Superior temporal gyrus (tissue), 1 donor: ENCODE measurements around the gene RMND5A.

ENCODE experiments used
- DNase-seq: peaks from one replicate; pipeline ENCODE4 v3.0.0-alpha.2; 2016; ENCODE audit errors: extremely low spot score

RMND5A gene

GRCh38 chr2:86765310-86765695 lies 45.2 kb downstream of the RMND5A start:
- DNase-seq: no peak

DNA sequence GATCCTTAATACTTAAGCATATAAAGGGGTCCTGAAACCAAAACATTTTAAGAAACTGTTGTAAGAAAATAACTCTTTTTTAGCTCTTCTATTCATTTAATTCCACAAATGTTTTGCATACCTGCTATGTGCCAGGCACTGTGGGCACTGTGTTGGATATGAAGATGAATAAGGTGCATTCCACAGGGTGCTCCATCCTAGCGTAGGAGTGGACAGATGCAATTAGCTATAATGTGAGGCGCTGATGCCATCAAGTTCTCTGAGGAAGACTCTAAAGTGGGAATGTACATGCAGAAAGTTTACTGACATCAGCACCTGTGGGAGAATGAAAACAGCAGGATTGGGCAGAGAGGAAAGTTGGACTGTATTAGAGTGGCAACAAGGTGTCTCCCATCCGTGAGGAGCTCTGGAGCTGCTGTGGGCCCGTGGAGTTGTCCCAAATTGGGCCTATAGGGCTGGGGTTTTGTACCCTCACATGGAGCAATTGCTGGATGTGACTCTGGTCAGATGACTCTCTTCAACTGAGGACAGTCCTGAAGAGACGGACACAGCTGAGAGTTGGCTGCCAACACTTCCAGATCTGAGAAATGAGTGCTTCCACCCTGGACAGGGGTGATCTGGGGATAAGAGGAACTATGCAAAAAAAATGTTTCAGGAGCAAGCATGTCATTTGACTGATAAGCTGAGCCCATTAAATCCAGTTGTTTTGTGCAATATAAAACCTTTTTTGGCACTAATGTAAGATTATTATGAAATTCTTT lies 48.3 kb downstream of the RMND5A start:
- DNase-seq: no peak

- no peak for DNase-seq
Measured at GRCh38 chr2:86769838-86770237, 49.7 kb downstream of the RMND5A start.

DNA sequence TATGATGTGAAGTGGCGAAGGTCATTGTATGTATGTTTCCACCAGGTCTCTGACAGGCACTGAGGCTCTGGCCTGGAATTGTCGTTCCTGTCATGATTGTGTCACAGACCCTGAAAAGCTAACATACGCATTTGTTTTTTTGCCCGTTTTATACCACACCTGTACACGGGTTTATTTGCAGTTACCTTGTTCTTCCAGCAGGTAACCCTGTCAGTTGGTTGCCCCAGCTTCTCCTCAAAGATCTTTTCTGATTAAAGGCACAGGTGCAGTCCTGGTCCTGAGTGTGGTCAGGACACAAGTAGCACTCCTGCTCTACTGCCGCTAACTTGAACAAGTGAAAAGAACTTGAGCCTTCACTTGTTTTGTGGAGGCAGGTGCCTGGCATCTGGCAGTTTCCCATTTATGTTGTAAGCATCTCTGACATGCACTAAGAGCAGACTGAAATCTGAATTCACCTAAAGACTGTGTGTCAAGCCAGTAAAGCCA lies 50.8 kb downstream of the RMND5A start:
- DNase-seq: no peak

GRCh38 chr2:86772611-86773010 lies 52.5 kb downstream of the RMND5A start:
- no peak for DNase-seq

DNA sequence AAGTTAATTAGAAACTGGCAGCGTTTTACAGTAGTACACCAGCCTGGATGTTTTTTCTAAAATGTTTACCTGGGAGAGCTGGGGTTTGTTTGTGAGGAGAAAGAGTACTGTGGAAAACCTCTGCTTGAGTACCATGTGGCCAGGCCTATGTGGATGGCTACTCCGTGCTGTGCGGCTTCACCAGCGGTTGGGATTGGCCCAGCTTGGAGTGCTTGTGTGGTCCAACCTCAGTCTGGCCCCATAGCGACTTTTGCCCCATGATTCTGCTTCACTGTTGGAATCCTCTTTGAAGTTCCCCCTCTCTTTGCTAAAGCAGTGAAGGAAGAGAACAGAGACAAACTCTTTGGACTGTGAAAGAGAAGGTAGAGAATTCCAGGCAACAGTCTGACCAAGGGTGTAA lies 54.8 kb downstream of the RMND5A start:
- no peak for DNase-seq

- no peak for DNase-seq
Measured at GRCh38 chr2:86775338-86775737, 55.2 kb downstream of the RMND5A start.

GRCh38 chr2:86776532-86776931 lies 56.4 kb downstream of the RMND5A start:
- DNase-seq: no peak

DNA sequence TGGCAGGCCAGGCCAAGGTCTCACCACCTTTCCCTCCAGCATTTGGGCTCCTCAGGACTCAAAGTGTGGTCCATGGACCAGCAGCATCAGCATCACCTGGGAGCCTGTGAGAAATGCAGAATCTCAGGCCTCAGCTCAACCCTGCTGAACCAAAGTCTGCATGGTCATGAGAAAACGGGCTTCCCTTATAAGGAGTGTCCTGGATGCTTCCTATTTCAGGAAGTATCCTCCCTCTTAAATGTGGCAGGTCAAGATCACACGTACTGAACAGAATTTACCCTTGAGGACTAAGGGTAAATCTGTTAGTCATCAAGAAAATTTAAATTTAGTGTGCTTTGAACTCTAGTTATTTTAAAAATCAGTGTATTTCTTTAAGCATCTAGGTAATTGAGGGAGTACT lies 58.9 kb downstream of the RMND5A start:
- no peak for DNase-seq

GRCh38 chr2:86779971-86780370 lies 59.9 kb downstream of the RMND5A start:
- no peak for DNase-seq

DNA sequence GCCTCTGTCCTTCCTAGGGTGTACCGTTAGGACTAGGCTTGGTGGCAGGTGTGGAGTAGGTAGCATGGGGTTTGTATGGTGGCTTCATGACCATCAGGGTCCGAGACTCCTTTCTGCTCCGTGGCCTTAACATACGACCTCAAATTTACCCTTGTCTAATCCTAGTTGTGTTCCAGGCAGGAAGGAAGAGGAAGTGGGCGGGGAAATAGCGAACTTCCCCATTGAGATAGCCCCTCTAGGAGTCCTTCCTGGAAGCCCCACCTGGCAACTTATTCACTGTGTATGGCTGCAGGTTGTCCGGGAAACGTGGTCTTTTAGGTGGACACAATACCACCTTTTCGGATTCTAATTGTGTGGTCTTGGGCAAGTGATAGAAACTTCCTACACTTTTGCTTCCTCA lies 61.3 kb downstream of the RMND5A start:
- no peak for DNase-seq

GRCh38 chr2:86782748-86783147 lies 62.7 kb downstream of the RMND5A start:
- DNase-seq: no peak

DNA sequence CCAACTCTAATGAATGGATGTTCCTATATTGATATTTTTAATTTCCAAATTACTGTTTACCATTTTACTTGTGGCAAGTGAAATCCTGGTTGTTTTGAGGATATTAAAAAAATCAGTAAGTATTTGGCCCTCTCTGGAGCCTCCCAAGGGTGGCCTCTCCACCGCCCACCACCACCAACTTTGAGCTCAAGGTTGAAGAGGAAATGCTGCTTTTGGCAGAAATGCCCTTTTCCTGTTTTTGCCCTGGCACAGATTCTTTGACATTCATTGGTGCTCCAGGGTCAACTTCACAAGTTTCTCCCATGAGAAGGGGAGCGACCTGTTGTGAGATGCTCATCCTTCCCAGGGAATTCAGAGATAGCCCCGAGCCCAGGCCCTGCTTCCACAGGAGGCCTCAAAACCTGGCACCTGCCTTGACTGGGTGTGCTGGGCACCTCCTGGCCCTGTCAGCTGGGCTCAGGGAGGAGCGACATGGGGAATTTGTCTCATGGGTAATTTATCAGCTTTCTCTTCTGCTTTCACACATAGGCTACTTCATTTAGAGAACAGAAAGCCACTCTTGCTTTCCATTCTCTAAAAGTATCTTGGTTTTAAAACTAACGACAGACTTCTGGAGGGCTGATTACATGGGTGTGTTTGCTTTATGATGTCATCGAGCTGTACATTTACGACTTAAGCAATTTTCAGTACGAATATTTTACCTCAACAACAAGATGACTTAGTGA lies 63.7 kb downstream of the RMND5A start:
- no peak for DNase-seq

GRCh38 chr2:86785456-86785855 lies 65.4 kb downstream of the RMND5A start:
- no peak for DNase-seq

DNA sequence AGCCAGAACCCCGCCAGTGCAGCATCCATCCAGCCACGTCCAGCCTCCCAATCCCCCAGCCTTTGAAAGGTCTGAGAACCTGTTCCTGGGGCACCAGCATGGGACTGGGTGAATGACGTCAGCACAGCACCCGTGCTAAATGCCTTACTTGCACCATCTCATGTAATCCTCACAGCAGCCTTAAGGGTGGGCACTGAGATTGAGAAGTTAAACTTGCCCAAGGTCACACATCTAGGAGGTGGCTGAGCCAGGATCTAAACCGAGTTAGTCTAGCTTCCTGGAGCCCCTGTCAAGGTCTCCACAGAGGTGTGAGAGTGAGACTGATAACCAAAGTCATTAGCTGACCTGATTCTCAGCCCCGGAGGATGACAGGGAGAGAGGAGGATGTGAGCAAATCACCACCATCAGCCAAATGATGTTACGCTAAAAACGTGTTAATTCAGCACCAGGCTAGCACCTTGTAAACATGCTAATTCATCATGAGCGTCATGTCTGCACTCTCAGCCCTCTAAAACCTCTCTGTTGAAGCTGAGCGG lies 66.0 kb downstream of the RMND5A start:
- no peak for DNase-seq

DNA sequence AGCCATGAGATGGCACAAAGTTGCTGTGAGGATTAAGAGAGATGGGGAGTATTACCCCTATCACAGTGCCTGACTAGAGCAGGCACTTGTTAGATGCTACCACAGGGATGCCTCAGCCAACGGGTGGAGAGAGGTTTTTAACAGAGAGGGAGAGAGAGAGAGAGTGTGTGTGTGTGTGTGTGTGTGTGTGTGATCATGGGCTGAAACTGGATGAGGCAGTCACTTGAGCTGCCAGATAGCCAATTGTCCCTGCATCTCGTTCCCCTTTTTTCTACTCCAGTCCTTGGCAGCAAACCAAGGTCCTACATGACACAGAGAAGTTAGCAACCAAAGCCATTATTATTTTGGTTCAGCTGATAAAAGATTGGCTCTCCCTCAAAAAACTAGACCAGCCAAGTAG lies 67.6 kb downstream of the RMND5A start:
- DNase-seq: no peak

DNA sequence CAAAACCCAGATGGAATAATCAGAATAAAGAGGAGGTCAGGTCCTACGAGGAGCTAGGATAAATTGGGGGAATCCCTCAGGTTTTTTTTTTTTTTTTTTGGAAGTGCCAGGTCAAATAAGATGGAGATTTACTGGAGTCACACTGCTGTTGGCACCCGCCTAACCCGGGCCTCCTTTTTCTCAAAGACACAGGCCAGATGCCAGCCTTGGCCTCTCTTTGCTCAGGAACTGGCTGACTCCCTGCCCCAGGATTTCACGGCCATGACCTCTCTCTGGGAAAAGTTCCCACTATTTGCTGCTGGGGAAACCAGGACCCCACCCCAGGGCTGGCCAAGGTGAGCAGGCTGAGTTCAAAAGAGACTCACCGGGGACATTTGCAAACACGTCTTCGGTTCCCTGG lies 68.1 kb downstream of the RMND5A start:
- DNase-seq: no peak

DNA sequence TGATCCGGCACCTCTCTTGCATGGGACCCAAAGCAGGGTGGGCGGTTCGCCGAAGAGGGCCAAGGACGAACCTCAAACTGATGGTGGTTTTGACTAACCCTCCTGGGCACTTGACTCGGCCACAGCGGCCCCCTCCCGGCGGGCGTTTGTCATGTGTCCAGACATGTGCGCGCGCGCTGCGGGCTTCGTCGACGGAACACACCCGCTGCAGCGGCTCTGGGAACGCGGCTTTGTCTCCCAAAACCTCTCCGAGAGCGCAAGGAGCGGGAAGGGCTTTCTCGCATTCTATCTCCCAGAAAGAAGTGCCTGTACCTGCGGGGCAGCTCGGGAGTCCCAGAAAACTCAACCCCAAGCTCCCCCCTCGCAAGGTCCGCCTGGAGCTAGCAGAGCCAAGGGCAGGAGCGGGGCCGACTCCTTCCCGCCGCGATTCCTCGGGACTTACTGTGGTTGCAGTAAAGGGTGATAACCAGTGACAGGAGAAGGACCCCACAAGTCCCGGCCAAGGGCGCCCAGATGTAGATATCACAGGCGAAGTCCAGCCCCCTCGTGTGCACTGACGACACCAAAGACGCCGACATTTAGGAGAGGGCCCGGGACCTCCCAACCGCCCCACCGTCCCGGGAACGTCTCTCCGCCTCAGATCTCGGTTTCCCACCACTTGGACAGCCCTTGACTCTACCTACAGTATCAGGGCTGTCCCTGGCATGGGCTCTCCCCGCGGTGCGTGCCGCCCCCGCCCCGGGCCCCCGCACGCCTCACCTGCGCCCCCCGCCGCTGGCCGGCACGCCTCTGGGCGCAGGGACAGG lies 69.0 kb downstream of the RMND5A start:
- no peak for DNase-seq

DNA sequence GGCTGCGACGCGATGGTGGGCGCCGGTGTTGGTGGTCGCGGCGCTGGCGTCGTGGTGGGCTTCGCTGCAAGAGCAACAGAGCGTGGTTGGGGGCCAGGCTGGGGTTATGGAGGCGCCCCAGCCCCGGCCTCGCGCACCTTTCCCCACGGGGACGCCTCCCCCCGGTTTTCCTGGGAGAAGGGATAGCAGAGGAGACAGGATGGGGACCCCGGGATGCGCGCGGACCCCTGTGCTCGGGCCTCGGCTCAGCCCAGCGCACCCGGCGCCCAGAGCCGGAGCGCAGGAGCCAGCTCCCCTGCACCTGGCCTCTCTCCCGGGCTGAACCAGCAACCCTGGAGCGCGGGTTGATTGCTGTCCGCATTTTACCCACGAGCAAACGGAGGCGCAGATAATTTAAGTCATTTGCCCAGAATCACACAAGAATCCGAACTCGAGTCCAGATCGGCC lies 69.6 kb downstream of the RMND5A start:
- no peak for DNase-seq

- DNase-seq: no peak
Measured at GRCh38 chr2:86790134-86790675, 70.1 kb downstream of the RMND5A start.

DNA sequence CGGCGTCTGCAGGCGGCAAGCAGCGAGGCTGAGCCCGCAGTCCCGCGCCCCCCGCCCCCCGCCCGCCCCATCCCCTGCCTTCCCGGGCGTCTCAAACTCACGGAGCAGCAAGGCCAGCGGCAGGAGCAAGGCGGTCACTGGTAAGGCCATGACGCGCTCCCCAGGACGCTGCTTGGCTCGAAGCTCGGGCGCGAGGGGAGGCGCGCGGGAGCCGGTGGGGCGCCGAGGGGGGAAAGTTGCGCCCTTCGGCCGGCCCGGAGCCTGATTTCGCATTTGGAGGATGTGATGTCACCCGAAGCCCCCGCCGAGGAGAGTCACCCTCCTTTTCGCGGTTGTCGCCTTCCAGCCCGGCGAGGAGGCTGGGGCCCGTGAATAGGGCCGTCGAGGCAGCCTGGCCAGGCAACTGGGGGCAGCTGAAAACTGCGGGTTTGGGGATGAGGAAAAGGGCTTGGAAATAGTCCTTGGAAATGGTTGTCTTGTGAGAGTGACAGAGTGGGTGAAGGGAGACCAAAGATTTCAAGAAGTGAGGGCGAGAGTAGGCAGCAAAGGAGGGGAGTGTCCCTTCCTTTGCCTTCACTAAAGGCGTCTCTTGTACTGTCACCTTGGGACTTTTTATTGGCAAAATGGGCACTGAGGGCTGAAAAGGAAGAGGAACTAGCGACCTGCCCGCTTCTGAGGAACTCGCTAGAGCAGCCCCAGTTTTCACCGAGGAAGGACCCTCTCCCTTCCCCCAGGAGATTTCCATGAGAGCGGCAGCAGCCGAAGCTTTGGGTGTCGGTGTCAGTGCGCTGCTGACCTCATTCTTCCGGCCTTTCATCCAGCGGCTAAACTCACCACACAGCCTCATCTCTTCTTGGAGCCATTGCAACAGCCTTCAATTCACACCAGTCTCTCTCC lies 70.8 kb downstream of the RMND5A start, which contains the start of gene CD8A:
Gene CD8A (minus strand): TSS at position 238 of the 897 bp plus-strand sequence. CDS start 88 bp downstream, at position 150.
- no peak for DNase-seq
